GM10248 (cell line): ENCODE data around the gene ST6GALNAC5.

ENCODE experiments used
- CTCF ChIA-PET: fragments of 300-600 bp; sonication (Branson Sonifier 250); formaldehyde crosslinking; extraction: SDS; loops from one replicate; lab custom pipeline; 2021; ENCODE audit warnings: antibody characterized with exemption; lab: Yijun Ruan, JAX
- POLR2A ChIA-PET: fragments of 350-650 bp; sonication (Branson Sonifier 250); formaldehyde crosslinking; extraction: SDS; loops from one replicate; lab custom pipeline; 2020; ENCODE audit warnings: antibody characterized with exemption; lab: Yijun Ruan, JAX
- DNase-seq: peaks from one replicate; pipeline ENCODE4 v3.0.0; 2012; ENCODE audit errors: extremely low spot score
- CTCF ChIP-seq: IDR thresholded peaks from 2 replicates; pipeline ENCODE4 v1.5.1; 2012; ENCODE audit warnings: mild to moderate bottlenecking, low read depth; ENCODE audit errors: extremely low read depth, missing control alignments, control extremely low read depth

ST6GALNAC5 gene

GRCh38 chr1:76891931-76892622, 24.8 kb downstream of the ST6GALNAC5 start:
- POLR2A ChIA-PET, result no interaction called here
- TF ChIP-seq CTCF, result no peak
- DNase-seq, result no peak
- CTCF ChIA-PET, result no interaction called here

GRCh38 chr1:76892675-76893074, 25.4 kb downstream of the ST6GALNAC5 start:
- POLR2A ChIA-PET, result no interaction called here
- no peak for DNase-seq
- CTCF ChIA-PET, result no interaction called here
- no peak for TF ChIP-seq CTCF

GRCh38 chr1:76901158-76901767, 34.0 kb downstream of the ST6GALNAC5 start:
- CTCF ChIA-PET, result no interaction called here
- peak; percentile 68 for TF ChIP-seq CTCF
- peak; percentile 44 for DNase-seq
- POLR2A ChIA-PET, result no interaction called here

GRCh38 chr1:76905876-76906595, 38.8 kb downstream of the ST6GALNAC5 start:
- DNase-seq, result no peak

GRCh38 chr1:76909311-76909710, 42.0 kb downstream of the ST6GALNAC5 start:
- POLR2A ChIA-PET, result no interaction called here
- no peak for DNase-seq
- TF ChIP-seq CTCF, result no peak
- CTCF ChIA-PET, result no interaction called here

More at GRCh38 chr1:76905876-76906595, 38.8 kb downstream of the ST6GALNAC5 start:
- no peak for TF ChIP-seq CTCF
- POLR2A ChIA-PET, result no interaction called here
- CTCF ChIA-PET, result no interaction called here

- POLR2A ChIA-PET, result no interaction called here
- DNase-seq, result no peak
- CTCF ChIA-PET, result no interaction called here
- no peak for TF ChIP-seq CTCF
Observed at GRCh38 chr1:76919085-76919484, 51.8 kb downstream of the ST6GALNAC5 start.
